Inflammatory macrophage treated with lipopolysaccharide for 4 hours (primary cell): ENCODE results near the gene UPP2.
A peak's percentile ranks its signal among the peaks of the same experiment; 100 is the strongest.

Experiments
- DNase-seq: peaks from one replicate; pipeline ENCODE4 v3.0.0-alpha.2; 2020

The UPP2 gene

DNA sequence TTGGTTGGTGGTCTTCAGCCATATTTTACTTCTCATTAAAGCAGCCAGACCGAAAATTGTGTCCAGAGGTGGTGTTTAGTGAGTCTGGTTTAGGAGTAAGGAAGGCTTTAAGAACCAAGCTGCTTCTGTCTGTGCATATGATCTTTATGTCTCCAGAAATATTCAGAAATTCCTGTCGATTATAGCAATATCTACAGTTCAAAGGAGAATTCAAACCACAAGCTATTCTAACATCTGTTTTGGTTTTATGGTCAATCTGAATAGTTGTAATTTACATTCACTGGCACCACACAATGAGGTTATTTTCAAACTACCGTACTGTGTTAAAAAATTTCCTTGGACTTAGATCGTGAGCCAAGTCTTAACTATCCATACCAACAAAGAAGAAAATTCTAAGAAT lies 11.3 kb downstream of the UPP2 start:
- no peak for DNase-seq

DNA sequence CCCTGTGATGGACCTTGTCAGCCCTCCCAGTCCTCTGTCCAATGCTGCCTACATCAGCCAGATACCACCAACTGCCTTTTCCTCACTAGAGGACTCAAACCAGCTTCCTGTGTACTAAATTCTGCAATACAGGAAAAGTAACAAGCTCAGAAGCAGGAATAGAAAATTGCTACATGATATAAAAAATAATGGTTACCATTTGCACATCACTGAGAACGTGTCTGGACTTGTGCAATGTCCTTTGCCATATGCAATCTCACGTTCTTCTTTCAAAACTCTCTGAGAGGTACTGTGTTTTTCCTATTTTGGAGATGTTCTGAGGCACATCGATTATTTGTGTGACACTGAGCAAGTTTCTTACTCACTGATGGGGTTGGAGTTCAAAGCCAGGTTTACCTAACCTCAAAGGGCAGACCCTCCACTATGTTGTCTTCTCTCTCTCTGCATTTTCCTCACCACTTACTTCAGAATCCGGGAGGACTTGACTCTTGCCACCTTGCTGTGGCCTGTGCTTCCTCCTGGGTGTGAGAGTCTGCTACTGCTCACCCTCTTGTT lies 12.1 kb downstream of the UPP2 start:
- peak; percentile 58 for DNase-seq

DNA sequence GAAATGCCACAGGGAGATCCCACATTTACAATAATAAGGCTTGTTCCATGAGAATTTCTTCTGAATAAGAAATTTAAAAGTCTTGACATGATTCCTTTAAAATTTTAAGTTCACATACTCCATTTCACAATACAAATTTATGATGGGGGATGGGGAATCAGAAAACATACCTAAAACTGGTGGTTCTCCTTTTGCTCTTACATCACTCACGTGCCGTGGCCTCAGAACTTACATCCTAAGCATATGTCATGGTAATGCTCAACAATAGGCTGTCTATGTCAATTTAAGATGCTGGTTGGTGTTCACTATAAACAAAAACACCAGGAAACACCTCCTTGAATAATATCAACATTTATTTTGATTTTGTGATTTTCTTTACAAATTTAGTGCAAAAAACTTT lies 12.8 kb downstream of the UPP2 start:
- DNase-seq: no peak

DNA sequence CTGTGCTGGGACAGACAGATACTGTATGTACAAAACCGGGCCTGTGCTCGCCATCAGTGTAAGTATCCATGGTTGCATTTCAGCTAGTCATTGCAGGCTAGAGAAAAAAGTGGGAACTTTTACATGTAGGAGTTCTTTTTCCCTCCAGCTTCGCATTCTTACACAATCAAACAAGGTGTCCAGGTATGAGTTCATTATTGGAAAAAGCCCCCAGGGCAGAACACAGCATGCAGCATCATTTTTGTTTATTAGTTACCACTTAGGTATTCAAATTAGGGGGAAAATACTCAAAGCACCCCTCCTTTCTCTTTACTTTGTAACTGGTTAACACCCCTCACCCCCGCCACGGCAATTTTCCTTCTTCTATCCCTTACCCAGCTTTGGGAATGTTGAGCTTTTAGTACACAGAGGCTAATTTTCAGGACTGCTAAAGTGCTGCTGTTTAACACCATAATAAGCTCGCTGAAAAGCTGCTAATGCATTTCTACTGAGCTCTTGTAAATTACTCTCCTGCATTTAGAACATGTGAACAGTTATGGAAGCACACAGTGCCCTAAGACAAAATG lies 13.6 kb downstream of the UPP2 start:
- no peak for DNase-seq

DNA sequence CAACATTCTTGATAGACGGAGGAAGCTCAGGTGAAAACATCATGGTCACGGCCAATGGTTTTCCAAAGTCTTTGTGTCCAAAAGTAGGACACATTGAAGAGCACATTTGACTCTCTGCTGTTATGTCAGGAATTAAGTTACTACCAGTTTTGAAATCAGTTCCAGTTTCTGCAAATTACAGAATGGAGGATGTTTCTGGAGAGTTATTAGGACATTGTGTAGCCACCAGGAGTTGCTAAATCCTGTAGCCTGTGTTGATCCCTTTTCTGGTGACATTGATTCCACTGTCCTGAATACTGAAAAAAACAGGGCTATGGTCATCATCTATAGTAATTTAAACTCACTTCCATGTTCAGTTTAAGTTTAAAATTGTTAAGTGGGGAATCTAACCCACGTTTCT lies 15.3 kb downstream of the UPP2 start:
- peak; percentile 66 for DNase-seq

DNA sequence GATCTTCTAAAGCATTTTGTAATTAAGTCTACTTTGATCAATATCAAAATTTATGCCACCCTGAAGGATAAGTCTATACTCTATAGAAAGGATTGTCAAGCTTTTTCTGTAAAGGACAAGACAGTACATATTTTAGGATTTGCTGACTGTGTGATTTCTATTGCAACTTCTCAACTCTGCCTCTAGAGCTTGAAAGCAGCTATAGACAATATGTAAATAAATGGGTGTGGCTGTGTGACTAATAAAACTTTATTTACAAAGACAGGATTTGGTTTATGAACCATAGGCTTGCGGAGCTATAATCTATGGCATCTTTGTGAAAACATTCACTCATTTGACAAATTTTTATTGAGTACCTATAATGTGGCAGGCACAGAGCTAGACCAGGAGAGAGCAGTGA lies 18.4 kb downstream of the UPP2 start:
- DNase-seq: no peak

DNA sequence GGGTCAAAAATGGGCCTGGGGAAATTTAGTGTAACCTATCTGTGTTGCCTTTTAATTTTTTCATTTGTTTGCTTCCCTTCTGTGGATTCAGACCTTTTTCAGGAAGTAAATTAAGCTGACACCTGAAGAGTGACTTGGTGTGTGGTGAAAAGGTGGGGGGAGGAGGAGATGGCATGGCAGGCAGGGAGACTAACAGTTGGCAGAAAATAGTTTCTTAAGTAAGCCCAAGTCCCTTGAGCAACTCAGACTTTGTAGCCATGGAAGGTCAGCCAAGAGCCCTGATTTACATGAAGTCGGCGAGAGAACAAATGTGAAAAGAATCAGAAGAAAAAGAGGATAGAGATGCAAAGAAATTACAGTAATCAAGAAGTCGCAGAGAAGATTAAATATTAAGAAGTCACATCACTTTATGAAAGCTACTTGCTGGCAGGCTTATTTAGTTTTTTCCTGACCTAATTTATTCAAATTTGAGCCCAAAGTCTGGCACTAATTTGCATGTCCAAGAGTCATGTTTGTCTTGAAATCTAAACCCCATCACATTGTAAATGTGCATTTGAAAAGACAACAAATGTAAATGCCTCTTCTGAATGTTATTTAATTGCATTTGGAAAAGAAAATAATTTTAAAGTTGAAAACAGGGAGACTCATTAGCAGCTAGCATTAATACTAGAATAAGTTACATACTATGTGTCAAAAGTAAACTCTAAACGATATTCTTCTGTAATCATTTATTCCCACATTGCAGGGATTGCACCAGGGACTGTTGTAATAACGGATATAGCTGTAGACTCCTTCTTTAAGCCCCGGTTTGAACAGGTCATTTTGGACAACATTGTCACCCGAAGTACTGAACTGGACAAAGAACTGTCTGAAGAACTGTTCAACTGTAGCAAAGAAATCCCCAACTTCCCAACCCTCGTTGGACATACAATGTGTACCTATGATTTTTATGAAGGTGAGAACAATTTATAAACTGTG lies 19.3 kb downstream of the UPP2 start:
- no peak for DNase-seq

DNA sequence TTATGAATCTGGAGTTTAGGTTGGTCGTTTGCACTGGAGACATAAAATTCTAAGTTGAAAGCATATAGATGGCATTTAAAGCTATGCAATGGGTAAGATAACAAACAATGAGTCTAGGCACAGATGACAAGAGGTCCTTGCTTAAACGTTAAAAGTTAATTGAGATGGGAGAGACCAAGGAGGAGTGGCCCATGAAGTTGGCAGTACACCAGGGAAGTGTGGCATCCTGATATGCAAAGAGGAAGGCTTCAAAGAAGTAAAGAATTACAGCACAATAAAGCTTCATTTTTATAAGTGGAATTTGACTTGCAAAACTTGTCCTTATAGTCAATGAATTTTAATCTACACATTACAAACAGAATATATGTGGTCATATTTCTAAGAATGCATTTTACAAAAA lies 23.2 kb downstream of the UPP2 start:
- DNase-seq: no peak

DNA sequence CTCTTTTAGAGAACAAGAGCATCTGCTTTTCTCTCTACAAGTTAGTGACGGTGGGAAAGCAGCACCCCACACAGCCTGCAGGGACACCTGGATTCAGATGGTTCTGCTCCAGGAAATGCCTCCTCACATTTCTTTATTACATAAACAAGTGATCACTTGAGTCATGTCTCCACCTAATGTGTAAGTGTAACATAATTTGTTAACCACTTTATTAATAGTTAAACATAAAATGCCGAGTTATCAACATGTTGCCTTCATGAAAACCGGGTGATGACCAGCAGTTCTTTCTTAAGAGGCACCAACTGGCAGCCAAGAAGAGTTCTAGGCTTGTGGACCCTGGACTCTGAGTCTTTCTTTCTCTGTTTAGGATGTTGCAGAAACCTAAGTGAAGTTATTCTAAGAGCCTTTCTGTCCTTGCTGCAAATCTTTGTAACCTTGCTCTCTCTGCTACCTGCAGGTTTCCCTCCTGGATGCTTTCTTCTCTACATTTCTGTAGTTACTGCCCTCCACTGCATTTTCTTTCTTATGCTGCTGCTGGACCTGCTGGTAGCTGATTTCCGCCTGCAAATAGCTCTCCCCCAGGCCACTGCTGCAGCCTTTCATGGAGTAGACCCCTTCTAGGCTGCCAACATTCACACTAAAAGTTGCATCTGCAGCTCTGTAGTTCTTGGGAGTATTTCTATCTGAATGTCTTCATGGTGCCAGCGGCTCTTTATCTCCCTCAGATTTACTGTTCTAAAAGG lies 24.3 kb downstream of the UPP2 start:
- no peak for DNase-seq

DNA sequence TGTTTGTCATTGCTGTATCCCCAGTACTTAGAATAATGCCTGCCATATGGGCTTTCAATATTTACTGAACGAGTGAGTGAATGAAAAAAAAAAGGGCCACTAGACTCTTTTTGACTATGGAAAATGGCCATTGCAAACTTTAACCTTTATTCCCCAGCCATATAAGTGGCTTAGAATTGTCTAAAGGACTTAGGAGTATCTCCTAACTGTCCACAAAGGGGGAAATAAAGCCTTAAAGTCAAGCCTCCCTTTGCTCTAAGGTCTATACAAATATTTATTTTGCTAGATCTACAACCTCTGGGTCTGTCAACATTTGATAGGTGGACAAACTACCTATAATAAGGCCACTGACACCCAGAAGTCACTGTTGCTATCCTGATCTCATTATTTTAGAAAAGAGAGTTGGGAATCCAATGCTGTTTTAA lies 25.7 kb downstream of the UPP2 start:
- DNase-seq: no peak

DNA sequence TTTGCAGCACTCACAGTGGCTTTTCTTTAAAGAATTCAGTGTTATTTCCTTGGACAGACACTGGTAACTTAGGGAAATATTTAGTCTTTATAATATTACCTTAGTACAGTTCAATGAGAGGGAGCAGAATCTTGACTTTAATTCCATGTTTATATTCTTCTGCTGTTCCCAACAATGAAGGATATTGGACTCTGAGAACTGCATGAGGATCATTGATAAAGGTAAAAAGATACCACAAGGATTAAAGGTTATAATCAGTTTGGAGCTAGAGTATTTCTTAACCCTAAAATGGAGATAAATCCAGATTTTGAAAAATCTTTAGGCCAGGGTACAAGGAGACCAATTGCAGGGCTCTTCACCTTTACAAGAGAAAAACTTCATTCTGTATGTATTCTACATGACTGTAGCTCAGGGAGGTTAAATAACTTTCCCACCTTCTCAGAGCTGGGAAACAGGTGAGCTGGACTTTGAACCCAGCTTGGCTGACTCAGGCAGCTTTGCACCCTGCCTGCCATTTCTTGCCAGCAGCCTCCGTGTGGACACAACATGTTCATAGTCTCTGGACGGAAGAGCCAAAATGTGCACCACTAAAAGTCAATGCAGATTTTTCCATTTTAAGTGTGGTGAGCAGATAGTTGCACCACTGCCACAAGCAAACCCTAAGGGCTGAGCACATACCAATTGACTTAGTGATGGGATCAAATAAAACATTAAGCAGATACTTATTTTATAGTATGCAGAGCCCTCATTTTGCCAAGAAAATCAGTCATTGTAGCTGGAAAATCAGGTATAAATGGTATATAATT lies 26.7 kb downstream of the UPP2 start:
- no peak for DNase-seq

DNA sequence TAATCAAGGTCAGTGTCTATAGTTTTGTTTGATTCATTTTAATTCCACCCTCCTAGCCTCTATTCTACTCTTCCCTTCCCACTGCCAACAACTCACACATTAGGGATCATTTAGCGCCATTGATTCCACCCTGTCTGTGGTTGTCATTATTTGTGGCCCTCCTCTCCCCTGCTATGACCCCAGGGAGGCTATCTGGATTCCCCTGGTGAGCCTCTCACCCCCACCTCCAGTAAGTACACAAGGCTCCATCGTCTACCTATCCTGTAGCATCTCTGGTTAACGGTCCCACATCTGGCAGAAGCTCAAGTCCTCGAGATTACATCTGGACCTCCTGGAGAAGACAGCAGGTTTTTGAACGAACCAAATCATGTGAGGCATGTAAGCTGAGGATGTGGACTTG lies 27.4 kb downstream of the UPP2 start:
- DNase-seq: no peak

DNA sequence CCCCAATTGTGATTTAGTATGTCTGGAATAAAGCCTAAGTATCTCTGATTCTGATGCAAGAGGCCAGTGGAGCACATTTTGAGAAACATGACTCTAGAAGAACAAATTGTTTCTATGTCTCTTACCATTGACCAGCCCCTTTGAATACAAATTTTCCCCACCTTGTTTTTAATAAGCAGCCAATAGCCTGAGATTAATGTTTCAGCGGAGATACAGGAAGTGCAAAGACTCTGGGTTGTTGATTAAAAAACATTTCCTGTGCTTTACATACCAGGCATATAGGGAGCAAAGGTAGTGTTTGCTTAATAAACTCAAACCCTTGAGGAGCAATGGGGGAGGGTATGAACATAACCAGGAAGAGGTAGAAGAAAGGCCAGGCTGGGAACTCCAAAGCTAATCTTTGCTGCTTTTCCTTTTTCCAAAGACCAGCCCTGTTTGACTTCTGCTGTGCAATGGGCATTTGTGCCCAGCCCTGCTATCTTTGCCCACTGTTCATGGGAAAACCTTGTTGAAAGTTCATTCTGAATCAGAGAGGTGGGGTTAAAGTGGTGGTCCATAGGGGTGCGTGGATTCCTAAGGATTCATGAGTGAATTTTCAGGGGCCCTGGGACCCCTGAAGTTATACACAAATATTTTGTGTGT lies 29.3 kb downstream of the UPP2 start:
- no peak for DNase-seq

DNA sequence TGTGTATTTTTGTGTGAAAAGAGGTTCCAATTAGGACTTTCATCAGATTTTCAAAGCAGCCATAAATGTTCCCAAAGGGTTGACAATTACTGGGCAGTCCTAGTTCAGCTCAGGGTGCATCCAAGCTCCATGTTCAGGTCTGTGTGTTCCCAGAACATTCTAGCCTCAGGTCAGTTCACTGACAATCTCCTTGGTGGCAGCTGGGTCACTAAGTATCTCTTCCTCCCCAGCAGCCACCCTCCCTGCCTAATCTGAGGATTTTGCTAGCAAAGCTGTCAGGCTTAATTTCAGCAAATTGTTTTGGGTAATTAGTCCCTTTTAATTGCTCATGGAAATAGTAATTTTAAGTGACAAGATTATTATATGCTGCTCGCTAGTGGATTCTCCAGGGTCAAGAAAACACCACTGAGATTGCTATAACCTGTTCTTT lies 29.8 kb downstream of the UPP2 start:
- no peak for DNase-seq

DNA sequence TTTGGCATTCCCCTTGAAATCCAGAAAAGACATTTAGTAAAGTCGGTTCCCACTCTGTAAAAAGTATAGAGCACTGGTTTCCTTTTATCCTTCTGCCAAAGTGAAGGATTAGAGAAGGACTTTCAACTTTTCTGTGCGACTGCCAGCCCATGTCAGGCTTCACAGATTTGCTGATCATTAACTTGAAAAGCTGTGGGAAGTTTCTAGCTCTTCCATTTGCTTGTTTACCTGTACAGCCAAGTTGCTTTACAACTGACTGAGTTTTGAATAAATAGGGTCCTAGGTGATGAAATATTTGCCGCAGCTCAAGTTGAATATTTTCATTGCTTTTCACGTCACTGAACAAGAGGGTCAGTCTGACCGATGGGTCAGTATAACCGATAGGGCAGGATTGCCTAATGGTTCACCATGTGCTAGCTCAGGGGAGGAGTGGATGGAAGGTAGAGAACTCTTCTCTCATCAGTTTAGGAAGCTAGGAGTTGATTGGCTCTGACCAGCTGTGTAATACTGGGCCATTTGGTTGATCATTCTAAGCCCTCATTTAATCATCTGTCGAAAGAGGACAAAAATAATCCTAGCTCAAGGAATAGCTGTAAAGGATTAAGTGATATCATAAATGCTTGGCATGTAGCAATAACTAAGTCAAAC lies 30.4 kb downstream of the UPP2 start:
- DNase-seq: no peak

DNA sequence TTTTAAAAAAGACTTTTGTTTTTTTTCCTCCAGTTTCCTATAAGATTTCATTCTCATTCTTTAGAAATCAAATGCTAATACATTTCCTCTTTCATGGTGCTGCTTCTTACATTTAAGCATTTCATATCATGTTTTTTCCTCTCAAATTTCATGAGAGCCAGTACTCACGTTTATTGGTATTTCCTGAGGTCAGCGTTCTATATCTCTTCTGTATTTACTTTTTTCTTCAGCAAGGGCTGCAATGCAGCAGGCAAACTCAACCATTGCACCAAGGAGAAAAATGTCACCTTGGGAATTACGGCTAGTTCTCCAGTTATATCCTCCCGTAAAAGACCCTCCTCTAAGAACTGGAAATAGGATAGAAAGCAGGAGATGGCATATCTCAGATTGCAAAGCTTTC lies 32.4 kb downstream of the UPP2 start:
- no peak for DNase-seq

DNA sequence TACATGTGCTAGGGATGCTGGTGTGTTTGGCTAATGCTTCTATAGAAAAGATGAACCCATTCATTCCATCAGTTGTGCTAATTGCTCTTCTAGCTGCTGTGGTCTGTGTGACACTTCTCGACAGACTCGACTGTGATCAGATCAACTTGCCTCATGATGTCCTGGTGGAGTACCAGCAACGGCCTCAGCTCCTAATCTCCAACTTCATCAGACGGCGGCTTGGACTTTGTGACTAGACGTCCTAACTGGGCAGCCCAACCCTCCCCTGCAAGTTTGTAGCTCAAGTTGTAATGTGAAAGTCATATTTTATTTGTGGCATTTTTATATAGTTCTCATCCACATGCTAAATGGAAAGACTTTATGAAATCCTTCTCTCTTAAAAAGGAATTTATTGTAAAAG lies 33.0 kb downstream of the UPP2 start:
- DNase-seq: no peak

DNA sequence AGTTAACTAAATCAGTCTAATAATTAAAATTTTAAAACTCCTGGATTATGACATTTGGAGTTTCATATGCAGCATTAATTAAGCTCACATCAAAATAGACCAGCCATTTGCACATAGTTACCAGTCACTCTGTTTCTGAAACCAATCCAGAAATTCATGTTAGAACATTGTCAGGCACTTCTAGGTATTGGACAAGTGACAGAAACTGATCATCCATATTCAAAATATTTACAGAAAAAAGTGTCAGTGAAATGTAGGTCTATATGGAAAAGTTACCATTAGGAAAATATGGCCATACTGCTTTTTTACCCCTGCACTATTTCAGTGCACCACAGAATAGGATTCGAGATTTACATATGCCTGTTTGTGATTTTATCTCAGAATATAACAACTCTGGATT lies 33.4 kb downstream of the UPP2 start:
- no peak for DNase-seq

DNA sequence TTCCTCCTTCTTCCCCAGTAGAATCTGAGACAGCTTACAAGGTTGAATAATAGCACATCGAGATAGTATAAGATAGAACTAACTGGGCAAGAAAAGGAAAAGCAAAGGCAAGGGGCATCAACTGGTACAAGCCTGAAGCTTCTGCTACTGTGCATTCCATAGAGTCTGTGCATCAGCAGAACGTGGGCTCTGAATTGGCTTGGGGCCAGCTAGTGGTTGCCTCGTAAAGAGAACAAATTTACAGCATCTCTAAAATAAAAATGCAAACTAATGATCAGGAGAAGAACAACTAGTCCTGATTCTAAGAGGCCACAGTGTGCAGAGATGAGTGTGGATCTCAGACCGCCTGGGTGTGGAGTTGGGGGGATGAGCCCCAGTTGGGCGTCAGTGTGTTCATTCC lies 36.6 kb downstream of the UPP2 start:
- no peak for DNase-seq

DNA sequence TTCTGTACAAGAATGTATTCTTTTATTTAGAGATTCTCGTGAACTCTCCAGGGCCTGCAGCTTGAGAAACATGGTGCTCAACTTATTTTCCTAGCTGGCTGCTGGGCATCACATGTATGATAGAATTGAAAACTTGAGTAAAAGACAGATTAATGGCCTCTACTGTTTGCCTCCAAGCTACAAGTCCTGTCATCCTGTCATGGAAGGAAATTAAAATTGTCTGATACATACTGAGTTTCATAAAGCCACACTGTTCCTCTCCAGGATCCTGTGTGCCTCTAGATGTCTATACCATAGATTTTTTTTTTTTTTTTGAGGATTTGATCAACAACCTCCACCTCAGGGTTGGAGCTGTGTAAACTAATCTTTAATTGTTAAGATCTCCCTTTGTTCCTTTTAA lies 38.5 kb downstream of the UPP2 start:
- DNase-seq: no peak

DNA sequence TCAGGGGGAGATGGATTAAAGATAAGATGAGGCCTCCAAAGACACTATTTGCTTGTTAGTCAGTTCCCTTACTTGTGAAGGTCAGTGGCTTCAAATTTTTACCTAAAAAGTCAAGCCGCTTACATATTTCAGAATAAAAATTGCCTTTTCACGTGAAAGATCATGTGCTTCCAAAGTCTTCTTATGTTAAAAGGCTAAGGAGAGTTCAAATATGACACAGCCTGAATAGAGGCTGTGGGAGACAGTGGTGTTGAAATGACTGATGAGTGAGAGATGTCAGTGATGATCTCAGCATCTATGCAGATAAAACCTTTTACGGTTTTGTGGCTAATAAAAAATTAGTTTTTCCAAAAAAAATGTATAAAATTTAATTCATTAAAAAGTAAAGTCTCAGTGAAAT lies 40.5 kb downstream of the UPP2 start:
- peak; percentile 29 for DNase-seq
